Neutrophil (primary cell): ENCODE results near the gene CDH26.
A peak's percentile ranks its signal among the peaks of the same experiment; 100 is the strongest.

Experiments used
- H3K27ac ChIP-seq: fragments of 200-600 bp; sonication (generic); 2 replicates; pipeline ENCODE4 v1.5.1; 2016; ENCODE audit warnings: mild to moderate bottlenecking, moderate library complexity
- H3K27me3 ChIP-seq: fragments of 200-600 bp; sonication (generic); 2 replicates; pipeline ENCODE4 v1.6.0; 2016; ENCODE audit warnings: mild to moderate bottlenecking
- H3K36me3 ChIP-seq: fragments of 200-600 bp; sonication (generic); 2 replicates; pipeline ENCODE4 v1.5.1; 2017
- H3K4me1 ChIP-seq, 2 experiments: fragments of 200-600 bp in 1 of 2; sonication (generic) in 1 of 2; 1 replicate in 1 of 2; 2 replicates in 1 of 2; pipeline versions ENCODE4 v1.5.1 to v1.6.1; 2013 to 2016; ENCODE audit warnings: low read depth in 1 of 2, low read length in 1 of 2, mild to moderate bottlenecking in 1 of 2, moderate library complexity in 1 of 2; ENCODE audit not compliant: control insufficient read depth in 1 of 2, insufficient read depth in 1 of 2
- H3K4me3 ChIP-seq, 2 experiments: fragments of 200-600 bp in 1 of 2; sonication (generic) in 1 of 2; 1 replicate in 1 of 2; 2 replicates in 1 of 2; pipeline ENCODE4 v1.5.1; 2013 to 2016; ENCODE audit warnings: low read depth in 1 of 2, low read length in 1 of 2, mild to moderate bottlenecking in 1 of 2, moderate library complexity in 1 of 2
- H3K9me3 ChIP-seq: fragments of 200-600 bp; sonication (generic); 2 replicates; pipeline ENCODE4 v1.5.1; 2016
- TF ChIP-seq, protein P1 (sequence below): fragments of 200-600 bp; sonication (generic); IDR thresholded peaks from 2 replicates; pipeline ENCODE4 v1.5.1; 2016; ENCODE audit warnings: antibody characterized with exemption

The CDH26 gene

DNA sequence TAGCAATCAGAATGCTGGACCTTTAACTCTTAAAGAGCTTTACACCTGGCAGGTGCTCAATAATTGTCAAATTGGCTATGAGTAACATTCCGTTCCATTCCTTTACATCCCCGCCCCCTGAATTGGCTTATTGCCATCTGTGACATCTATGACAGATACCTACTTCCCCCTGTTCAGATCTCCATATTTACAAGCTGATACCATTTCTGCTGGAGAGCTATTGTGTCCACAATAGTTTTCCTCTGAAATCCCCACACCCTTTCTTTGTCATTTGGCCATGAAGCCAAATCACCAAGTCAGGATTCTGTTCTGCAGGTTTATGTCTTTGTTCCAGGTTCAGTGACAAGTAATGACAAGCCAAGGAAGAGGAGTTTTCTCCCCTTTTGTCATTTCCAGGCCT is 3.2 kb downstream of the CDH26 start:
- Histone ChIP-seq H3K36me3 (peaks cover 11% of the 10 kb centered on the region), H3K9me3 (no peaks in the 10 kb centered on the region), H3K4me3 (no peak overlapping the region), H3K27me3 (no peaks in the 10 kb centered on the region), H3K27ac (peak overlapping the region; percentile 55), H3K4me1 (peaks cover 12 to 30% of the 10 kb centered on the region in 2 experiments)
- TF ChIP-seq, protein P1, sequence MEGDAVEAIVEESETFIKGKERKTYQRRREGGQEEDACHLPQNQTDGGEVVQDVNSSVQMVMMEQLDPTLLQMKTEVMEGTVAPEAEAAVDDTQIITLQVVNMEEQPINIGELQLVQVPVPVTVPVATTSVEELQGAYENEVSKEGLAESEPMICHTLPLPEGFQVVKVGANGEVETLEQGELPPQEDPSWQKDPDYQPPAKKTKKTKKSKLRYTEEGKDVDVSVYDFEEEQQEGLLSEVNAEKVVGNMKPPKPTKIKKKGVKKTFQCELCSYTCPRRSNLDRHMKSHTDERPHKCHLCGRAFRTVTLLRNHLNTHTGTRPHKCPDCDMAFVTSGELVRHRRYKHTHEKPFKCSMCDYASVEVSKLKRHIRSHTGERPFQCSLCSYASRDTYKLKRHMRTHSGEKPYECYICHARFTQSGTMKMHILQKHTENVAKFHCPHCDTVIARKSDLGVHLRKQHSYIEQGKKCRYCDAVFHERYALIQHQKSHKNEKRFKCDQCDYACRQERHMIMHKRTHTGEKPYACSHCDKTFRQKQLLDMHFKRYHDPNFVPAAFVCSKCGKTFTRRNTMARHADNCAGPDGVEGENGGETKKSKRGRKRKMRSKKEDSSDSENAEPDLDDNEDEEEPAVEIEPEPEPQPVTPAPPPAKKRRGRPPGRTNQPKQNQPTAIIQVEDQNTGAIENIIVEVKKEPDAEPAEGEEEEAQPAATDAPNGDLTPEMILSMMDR, result no peak

DNA sequence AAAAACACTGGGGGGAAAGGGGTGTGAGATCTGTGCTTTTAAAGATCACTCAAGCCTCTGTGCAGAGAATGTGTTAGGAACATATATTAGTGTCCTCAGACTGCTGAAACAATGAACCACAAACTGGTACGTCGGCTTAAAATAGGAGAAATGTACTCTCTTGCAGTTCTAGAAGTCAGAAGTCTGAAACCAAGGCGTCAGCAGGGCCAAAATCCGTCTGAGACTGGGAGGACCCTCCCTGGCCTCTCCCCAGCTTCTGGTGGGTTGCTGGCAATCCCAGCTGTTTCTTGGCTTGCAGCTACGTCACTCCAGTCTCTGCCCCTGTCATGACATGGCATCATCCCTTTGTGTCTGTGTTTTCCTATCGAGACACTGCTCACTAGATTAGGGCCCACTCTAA is 3.9 kb downstream of the CDH26 start:
- no peak overlapping the region for H3K4me3 ChIP-seq
- peaks cover 12 to 30% of the 10 kb centered on the region in 2 experiments for H3K4me1 ChIP-seq
- H3K27me3 ChIP-seq, result no peaks in the 10 kb centered on the region
- no peaks in the 10 kb centered on the region for H3K9me3 ChIP-seq
- peaks cover 11% of the 10 kb centered on the region for H3K36me3 ChIP-seq
- H3K27ac ChIP-seq, result peak overlapping the region; percentile 55
- TF ChIP-seq, protein P1, result no peak

DNA sequence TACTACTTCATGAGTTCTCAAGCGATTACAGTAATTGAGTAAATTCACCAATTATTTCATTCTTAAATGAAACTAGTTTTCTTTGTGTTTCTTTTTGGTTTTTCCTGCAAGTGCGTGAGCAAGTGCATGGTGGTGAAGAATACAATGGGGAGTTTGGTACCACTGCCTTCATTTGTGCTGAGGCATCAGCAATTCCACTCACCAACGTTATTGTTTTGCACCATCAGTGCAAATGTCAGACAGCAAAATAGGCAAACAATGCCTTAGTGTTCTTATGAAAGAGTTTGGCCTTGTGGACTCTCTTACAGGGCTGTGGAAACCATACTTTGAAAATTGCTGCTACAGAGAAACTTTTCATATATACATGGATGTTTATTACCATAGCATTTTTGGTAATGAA is 8.2 kb downstream of the CDH26 start:
- no peak overlapping the region for H3K27ac ChIP-seq
- TF ChIP-seq, protein P1, result no peak
- no peaks in the 10 kb centered on the region for H3K36me3 ChIP-seq
- no peaks in the 10 kb centered on the region for H3K27me3 ChIP-seq
- H3K9me3 ChIP-seq, result no peaks in the 10 kb centered on the region
- H3K4me1 ChIP-seq, result peaks cover 15 to 36% of the 10 kb centered on the region in 2 experiments
- no peak overlapping the region for H3K4me3 ChIP-seq

DNA sequence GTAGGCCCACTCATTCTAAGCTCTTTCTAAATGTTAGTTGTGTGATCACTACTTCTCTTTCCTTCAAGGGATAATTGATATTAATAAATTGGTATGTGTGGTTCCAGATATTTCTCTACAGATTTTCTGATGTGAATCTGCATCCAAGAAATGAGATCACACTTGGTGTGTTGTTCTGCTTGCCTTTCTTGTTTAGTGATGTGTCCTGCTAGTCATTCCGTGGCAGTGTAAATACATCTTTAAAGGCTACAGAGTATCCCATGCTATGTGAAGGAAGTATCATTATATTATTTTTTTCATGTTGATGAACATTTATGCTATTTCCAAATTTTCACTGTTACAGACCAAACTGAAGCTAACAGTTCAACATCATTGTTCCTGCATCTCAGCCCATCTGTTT is 13.2 kb downstream of the CDH26 start:
- Histone ChIP-seq H3K9me3 (no peaks in the 10 kb centered on the region), H3K4me1 (peaks cover 24 to 30% of the 10 kb centered on the region in 2 experiments), H3K27me3 (no peaks in the 10 kb centered on the region), H3K4me3 (no peak overlapping the region), H3K36me3 (no peaks in the 10 kb centered on the region), H3K27ac (peak overlapping the region; percentile 69)
- TF ChIP-seq, protein P1, result no peak

DNA sequence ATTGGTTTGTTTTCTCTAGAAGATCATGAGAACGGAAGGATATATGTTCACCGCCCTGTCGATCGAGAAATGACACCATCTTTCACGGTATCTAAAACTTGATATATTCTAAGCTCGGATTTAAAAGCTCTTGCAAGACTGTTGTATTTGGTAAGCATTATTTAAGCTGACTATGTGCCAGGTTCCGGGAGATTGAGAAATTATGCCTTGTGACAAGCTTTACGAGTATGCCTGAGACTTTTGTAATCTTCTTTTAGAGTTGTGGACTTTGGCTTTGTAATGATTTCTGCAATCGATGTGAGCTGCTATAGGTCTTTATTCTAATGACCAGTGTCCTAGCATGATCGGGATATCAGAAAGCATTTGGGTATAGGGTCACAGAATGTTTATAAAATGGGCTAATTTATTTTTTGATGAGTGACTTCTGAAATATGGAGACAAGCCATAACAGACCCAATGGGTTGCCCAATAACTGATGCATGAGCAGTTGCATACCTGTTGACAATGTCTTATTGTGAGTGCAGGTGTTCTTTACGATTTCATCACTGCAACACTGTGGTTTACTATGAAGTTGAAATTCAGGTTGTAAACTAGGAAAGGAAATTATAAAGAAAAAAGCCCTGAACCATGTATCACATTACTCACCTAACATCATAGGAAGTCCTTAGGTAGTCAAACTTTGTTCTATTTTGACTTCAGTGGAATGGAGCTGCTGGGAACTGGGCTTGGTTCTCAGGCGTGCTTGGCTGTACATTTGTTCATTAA is 14.0 kb downstream of the CDH26 start:
- no peaks in the 10 kb centered on the region for H3K36me3 ChIP-seq
- peaks cover 24 to 30% of the 10 kb centered on the region in 2 experiments for H3K4me1 ChIP-seq
- H3K4me3 ChIP-seq, result no peak overlapping the region
- no peaks in the 10 kb centered on the region for H3K27me3 ChIP-seq
- H3K27ac ChIP-seq, result peak overlapping the region; percentile 69
- no peaks in the 10 kb centered on the region for H3K9me3 ChIP-seq
- TF ChIP-seq, protein P1, result no peak
